ENCODE results near the gene GCLC.

The GCLC gene

GRCh38 chr6:53495506-53496499, 49.1 kb downstream of the GCLC start:
- Histone ChIP-seq H3K27me3 (ENCODE audit: control insufficient read depth, insufficient read depth, low read length) (no peaks in the 10 kb centered on the region), H3K4me3 (ENCODE audit: low read length) (no peak overlapping the region), H3K27ac (ENCODE audit: low read length) (no peak overlapping the region), H3K4me1 (ENCODE audit: control insufficient read depth, insufficient read depth, low read length) (no peaks in the 10 kb centered on the region), H3K9me3 (ENCODE audit: control insufficient read depth, insufficient read depth, low read length) (no peaks in the 10 kb centered on the region), H3K36me3 (ENCODE audit: control insufficient read depth, insufficient read depth, low read length) (peaks cover 8% of the 10 kb centered on the region; the same call in 1 of the 2 replicates)
- no CpG with 5 or more reads among the region's 6 CpGs for WGBS (ENCODE audit: insufficient coverage, insufficient read length)
- no peak for DNase-seq (ENCODE audit: low read depth, low spot score)

- no peaks in the 10 kb centered on the region for H3K4me1 ChIP-seq (ENCODE audit: control insufficient read depth, insufficient read depth, low read length)
- no CpG with 5 or more reads among the region's 4 CpGs for WGBS (ENCODE audit: insufficient coverage, insufficient read length)
- DNase-seq (ENCODE audit: low read depth, low spot score): no peak
- peaks cover 2% of the 10 kb centered on the region; the same call in 1 of the 2 replicates for H3K36me3 ChIP-seq (ENCODE audit: control insufficient read depth, insufficient read depth, low read length)
- no peaks in the 10 kb centered on the region for H3K27me3 ChIP-seq (ENCODE audit: control insufficient read depth, insufficient read depth, low read length)
- H3K4me3 ChIP-seq (ENCODE audit: low read length): no peak overlapping the region
- no peak overlapping the region for H3K27ac ChIP-seq (ENCODE audit: low read length)
- H3K9me3 ChIP-seq (ENCODE audit: control insufficient read depth, insufficient read depth, low read length): no peaks in the 10 kb centered on the region
These were observed 50.8 kb downstream of the GCLC start for GRCh38 chr6:53494076-53494475.

GRCh38 chr6:53493635-53494025, 51.3 kb downstream of the GCLC start:
- H3K36me3 ChIP-seq (ENCODE audit: control insufficient read depth, insufficient read depth, low read length): no peaks in the 10 kb centered on the region; the same call in 1 of the 2 replicates
- H3K27ac ChIP-seq (ENCODE audit: low read length): no peak overlapping the region
- DNase-seq (ENCODE audit: low read depth, low spot score): no peak
- H3K27me3 ChIP-seq (ENCODE audit: control insufficient read depth, insufficient read depth, low read length): no peaks in the 10 kb centered on the region
- no peaks in the 10 kb centered on the region for H3K9me3 ChIP-seq (ENCODE audit: control insufficient read depth, insufficient read depth, low read length)
- no peak overlapping the region for H3K4me3 ChIP-seq (ENCODE audit: low read length)
- no CpG with 5 or more reads among the region's 2 CpGs for WGBS (ENCODE audit: insufficient coverage, insufficient read length)
- H3K4me1 ChIP-seq (ENCODE audit: control insufficient read depth, insufficient read depth, low read length): no peaks in the 10 kb centered on the region

- Histone ChIP-seq H3K27ac (ENCODE audit: low read length) (no peak overlapping the region), H3K4me3 (ENCODE audit: low read length) (no peak overlapping the region), H3K4me1 (ENCODE audit: control insufficient read depth, insufficient read depth, low read length) (no peaks in the 10 kb centered on the region), H3K9me3 (ENCODE audit: control insufficient read depth, insufficient read depth, low read length) (no peaks in the 10 kb centered on the region), H3K27me3 (ENCODE audit: control insufficient read depth, insufficient read depth, low read length) (no peaks in the 10 kb centered on the region), H3K36me3 (ENCODE audit: control insufficient read depth, insufficient read depth, low read length) (no peaks in the 10 kb centered on the region)
- DNase-seq (ENCODE audit: low read depth, low spot score): no peak
- WGBS (ENCODE audit: insufficient coverage, insufficient read length): no CpG with 5 or more reads among the region's 11 CpGs
These were observed 51.9 kb downstream of the GCLC start for GRCh38 chr6:53492860-53493634.

- no peak for DNase-seq (ENCODE audit: low read depth, low spot score)
- Histone ChIP-seq H3K27me3 (ENCODE audit: control insufficient read depth, insufficient read depth, low read length) (no peaks in the 10 kb centered on the region), H3K4me1 (ENCODE audit: control insufficient read depth, insufficient read depth, low read length) (no peaks in the 10 kb centered on the region), H3K4me3 (ENCODE audit: low read length) (no peak overlapping the region), H3K27ac (ENCODE audit: low read length) (no peak overlapping the region), H3K9me3 (ENCODE audit: control insufficient read depth, insufficient read depth, low read length) (no peaks in the 10 kb centered on the region), H3K36me3 (ENCODE audit: control insufficient read depth, insufficient read depth, low read length) (no peaks in the 10 kb centered on the region)
- no CpG with 5 or more reads among the region's 3 CpGs for WGBS (ENCODE audit: insufficient coverage, insufficient read length)
These were observed 57.8 kb downstream of the GCLC start for GRCh38 chr6:53487080-53487479.

GRCh38 chr6:53486679-53487078, 58.2 kb downstream of the GCLC start:
- DNase-seq (ENCODE audit: low read depth, low spot score): no peak
- Histone ChIP-seq H3K4me1 (ENCODE audit: control insufficient read depth, insufficient read depth, low read length) (no peaks in the 10 kb centered on the region), H3K27ac (ENCODE audit: low read length) (no peak overlapping the region), H3K9me3 (ENCODE audit: control insufficient read depth, insufficient read depth, low read length) (no peaks in the 10 kb centered on the region), H3K36me3 (ENCODE audit: control insufficient read depth, insufficient read depth, low read length) (no peaks in the 10 kb centered on the region), H3K27me3 (ENCODE audit: control insufficient read depth, insufficient read depth, low read length) (no peaks in the 10 kb centered on the region), H3K4me3 (ENCODE audit: low read length) (no peak overlapping the region)
- no CpG with 5 or more reads among the region's 3 CpGs for WGBS (ENCODE audit: insufficient coverage, insufficient read length)

- DNase-seq (ENCODE audit: low read depth, low spot score): no peak
- H3K4me3 ChIP-seq (ENCODE audit: low read length): no peak overlapping the region
- no peaks in the 10 kb centered on the region for H3K4me1 ChIP-seq (ENCODE audit: control insufficient read depth, insufficient read depth, low read length)
- H3K9me3 ChIP-seq (ENCODE audit: control insufficient read depth, insufficient read depth, low read length): no peaks in the 10 kb centered on the region
- no peaks in the 10 kb centered on the region for H3K27me3 ChIP-seq (ENCODE audit: control insufficient read depth, insufficient read depth, low read length)
- WGBS (ENCODE audit: insufficient coverage, insufficient read length): no CpG with 5 or more reads among the region's 9 CpGs
- no peak overlapping the region for H3K27ac ChIP-seq (ENCODE audit: low read length)
- no peaks in the 10 kb centered on the region for H3K36me3 ChIP-seq (ENCODE audit: control insufficient read depth, insufficient read depth, low read length)
These were observed 60.2 kb downstream of the GCLC start for GRCh38 chr6:53484476-53485280.

- Histone ChIP-seq H3K27me3 (ENCODE audit: control insufficient read depth, insufficient read depth, low read length) (no peaks in the 10 kb centered on the region), H3K4me3 (ENCODE audit: low read length) (no peak overlapping the region), H3K9me3 (ENCODE audit: control insufficient read depth, insufficient read depth, low read length) (no peaks in the 10 kb centered on the region), H3K4me1 (ENCODE audit: control insufficient read depth, insufficient read depth, low read length) (no peaks in the 10 kb centered on the region), H3K36me3 (ENCODE audit: control insufficient read depth, insufficient read depth, low read length) (no peaks in the 10 kb centered on the region), H3K27ac (ENCODE audit: low read length) (no peak overlapping the region)
- WGBS (ENCODE audit: insufficient coverage, insufficient read length): no CpG with 5 or more reads among the region's 10 CpGs
- DNase-seq (ENCODE audit: low read depth, low spot score): no peak
These were observed 61.2 kb downstream of the GCLC start for GRCh38 chr6:53483423-53484353.

GRCh38 chr6:53481323-53481722, 63.6 kb downstream of the GCLC start:
- no peak overlapping the region for H3K27ac ChIP-seq (ENCODE audit: low read length)
- H3K36me3 ChIP-seq (ENCODE audit: control insufficient read depth, insufficient read depth, low read length): no peaks in the 10 kb centered on the region
- DNase-seq (ENCODE audit: low read depth, low spot score): no peak
- no peak overlapping the region for H3K4me3 ChIP-seq (ENCODE audit: low read length)
- WGBS (ENCODE audit: insufficient coverage, insufficient read length): no CpG with 5 or more reads among the region's 2 CpGs
- no peaks in the 10 kb centered on the region for H3K27me3 ChIP-seq (ENCODE audit: control insufficient read depth, insufficient read depth, low read length)
- no peaks in the 10 kb centered on the region for H3K4me1 ChIP-seq (ENCODE audit: control insufficient read depth, insufficient read depth, low read length)
- H3K9me3 ChIP-seq (ENCODE audit: control insufficient read depth, insufficient read depth, low read length): no peaks in the 10 kb centered on the region
